Smooth muscle cell (in vitro differentiated cells): ENCODE measurements around the gene CXCR5. TPM values are rescaled to one million over a fixed set of nuclear protein-coding genes. Genes with fewer than 3 reads are reported as not detected.

ENCODE experiments used
- DNase-seq: peaks from one replicate; lab custom pipeline; 2025; ENCODE audit not compliant: unreplicated experiment; lab: John Stamatoyannopoulos, UW
- H2AFZ ChIP-seq: fragments of 200-600 bp; sonication (generic); 2 replicates; pipeline ENCODE4 v1.6.0; 2016; ENCODE audit warnings: antibody characterized with exemption, low read depth, mild to moderate bottlenecking
- H3F3A ChIP-seq: fragments of 200-600 bp; sonication (generic); 2 replicates; pipeline ENCODE4 v1.6.0; 2017; ENCODE audit warnings: antibody characterized with exemption, low read depth
- H3K27ac ChIP-seq: fragments of 200-600 bp; sonication (generic); 2 replicates; pipeline ENCODE4 v1.5.1; 2016; ENCODE audit warnings: low read depth, mild to moderate bottlenecking
- H3K27me3 ChIP-seq: fragments of 200-600 bp; sonication (generic); 2 replicates; pipeline ENCODE4 v1.6.1; 2016; ENCODE audit warnings: low read depth, mild to moderate bottlenecking
- H3K36me3 ChIP-seq: fragments of 200-600 bp; sonication (generic); 2 replicates; pipeline ENCODE4 v1.5.1; 2016; ENCODE audit warnings: low read depth
- H3K4me1 ChIP-seq: fragments of 200-600 bp; sonication (generic); 2 replicates; pipeline ENCODE4 v1.5.1; 2016; ENCODE audit warnings: low read depth
- H3K4me2 ChIP-seq: fragments of 200-600 bp; sonication (generic); 2 replicates; pipeline ENCODE4 v1.6.0; 2016; ENCODE audit warnings: mild to moderate bottlenecking
- H3K4me3 ChIP-seq: fragments of 200-600 bp; sonication (generic); 2 replicates; pipeline ENCODE4 v1.5.1; 2016; ENCODE audit warnings: mild to moderate bottlenecking
- H3K79me2 ChIP-seq: fragments of 200-600 bp; sonication (generic); 2 replicates; pipeline ENCODE4 v1.6.0; 2016; ENCODE audit warnings: low read depth, mild to moderate bottlenecking
- H3K9ac ChIP-seq: fragments of 200-600 bp; sonication (generic); 2 replicates; pipeline ENCODE4 v1.6.0; 2016; ENCODE audit warnings: low read depth
- H3K9me3 ChIP-seq: fragments of 200-600 bp; sonication (generic); replicated peaks from 2 replicates; pipeline ENCODE4 v1.5.1; 2016; ENCODE audit warnings: low read depth
- H4K20me1 ChIP-seq: fragments of 200-600 bp; sonication (generic); 2 replicates; pipeline ENCODE4 v1.6.0; 2016; ENCODE audit warnings: low read depth
- CTCF ChIP-seq: fragments of 200-600 bp; sonication (generic); IDR thresholded peaks from 2 replicates; pipeline ENCODE4 v1.5.1; 2017; ENCODE audit warnings: borderline replicate concordance, mild to moderate bottlenecking, antibody characterized with exemption; ENCODE audit not compliant: insufficient read depth, poor library complexity, severe bottlenecking
- WGBS: methylation state at CpG from one replicate; pipeline ENCODE4 v1.1.7; 2016; ENCODE audit warnings: low lambda C conversion rate; 5-methylcytosine and 5-hydroxymethylcytosine counted together
- polyA plus RNA-seq: library from polyadenylated mRNA; unstranded; fragments of >200 nt; fragmentation: Nextera tagmentation; extraction: Ambion mirVana; gene quantifications from 2 replicates; pipeline ENCODE4 v1.2.1, GENCODE V29; 2016
- total RNA-seq: library from RNA; depleted of rRNA; stranded (reverse); fragments of >200 nt; gene quantifications from 2 replicates; pipeline ENCODE4 v1.2.3, GENCODE V29; 2014

The CXCR5 gene
- total and polyA plus RNA-seq, 2 experiments from 2014 or later, result not detected

- DNase-seq, result no peak
- Histone ChIP-seq H4K20me1 (no peaks in the 10 kb centered on the region), H3K79me2 (peaks cover 49% of the 10 kb centered on the region), H2AFZ (no peak overlapping the region), H3K9me3 (no peaks in the 10 kb centered on the region), H3K27me3 (no peaks in the 10 kb centered on the region), H3K4me3 (no peak overlapping the region), H3K36me3 (no peaks in the 10 kb centered on the region), H3K4me2 (peak overlapping the region; percentile 79), H3K27ac (peak overlapping the region; percentile 100), H3F3A (peaks cover 49% of the 10 kb centered on the region), H3K9ac (peak overlapping the region; percentile 17), H3K4me1 (peaks cover 87% of the 10 kb centered on the region)
- no peak for TF ChIP-seq CTCF
- whole genome bisulfite sequencing, result 51% methylated on average over 15 of the region's 15 CpGs
Measured at GRCh38 chr11:118914178-118914918, 30.7 kb downstream of the CXCR5 start.

DNA sequence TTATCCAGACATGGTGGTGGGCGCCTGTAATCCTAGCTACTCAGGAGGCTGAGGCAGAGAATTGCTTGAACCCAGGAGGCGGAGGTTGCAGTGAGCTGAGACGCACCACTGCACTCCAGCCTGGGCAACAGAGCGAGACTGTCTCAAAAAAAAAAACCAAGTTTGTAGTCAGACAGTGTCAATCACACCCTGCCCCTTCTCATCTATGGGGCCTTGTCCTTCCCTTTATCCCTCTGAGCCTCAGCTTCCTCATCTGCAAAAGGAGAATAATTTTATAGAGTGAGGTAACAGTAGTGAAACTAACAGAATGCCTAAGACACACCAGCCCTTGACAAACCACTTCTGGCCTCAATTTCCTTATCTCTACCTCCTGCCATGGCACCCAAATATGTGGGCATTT is 31.3 kb downstream of the CXCR5 start:
- Histone ChIP-seq H3K4me1 (peaks cover 87% of the 10 kb centered on the region), H3K27me3 (no peaks in the 10 kb centered on the region), H3K4me2 (peak overlapping the region; percentile 91), H3K27ac (peak overlapping the region; percentile 100), H3F3A (peaks cover 49% of the 10 kb centered on the region), H3K36me3 (no peaks in the 10 kb centered on the region), H3K9ac (peak overlapping the region; percentile 97), H2AFZ (no peak overlapping the region), H3K4me3 (no peak overlapping the region), H4K20me1 (peaks cover under 1% of the 10 kb centered on the region), H3K79me2 (peaks cover 49% of the 10 kb centered on the region), H3K9me3 (no peaks in the 10 kb centered on the region)
- DNase-seq, result no peak
- TF ChIP-seq CTCF, result no peak
- WGBS, result 72% methylated on average over 4 of the region's 4 CpGs

DNA sequence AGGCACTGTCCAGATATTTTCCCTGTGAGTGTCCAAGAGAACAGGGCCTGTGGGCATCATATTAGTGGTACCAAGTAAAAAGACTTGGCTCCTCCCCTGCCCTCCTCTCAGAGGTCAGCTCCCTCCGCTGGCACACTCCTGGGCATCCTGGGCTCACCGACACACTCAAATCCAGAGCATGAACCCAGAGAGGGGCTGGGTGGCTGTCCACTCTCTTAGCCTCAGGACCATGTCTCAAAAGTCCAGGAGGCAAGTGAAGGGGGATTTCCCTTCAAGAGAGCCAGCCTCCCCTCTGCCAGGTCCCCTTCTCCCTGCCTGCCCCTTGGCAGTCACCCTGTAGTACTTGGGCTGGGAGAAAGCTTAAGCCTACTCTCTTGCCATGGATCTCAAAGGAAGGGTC is 31.7 kb downstream of the CXCR5 start:
- H3K4me3 ChIP-seq, result no peak overlapping the region
- H3K27me3 ChIP-seq, result no peaks in the 10 kb centered on the region
- H4K20me1 ChIP-seq, result peaks cover 4% of the 10 kb centered on the region
- TF ChIP-seq CTCF, result no peak
- peak overlapping the region; percentile 91 for H3K4me2 ChIP-seq
- H3F3A ChIP-seq, result peaks cover 50% of the 10 kb centered on the region
- H3K9me3 ChIP-seq, result no peaks in the 10 kb centered on the region
- no peaks in the 10 kb centered on the region for H3K36me3 ChIP-seq
- no peak for DNase-seq
- peak overlapping the region; percentile 100 for H3K27ac ChIP-seq
- WGBS, result 96% methylated on average over 2 of the region's 2 CpGs
- peaks cover 49% of the 10 kb centered on the region for H3K79me2 ChIP-seq
- peak overlapping the region; percentile 97 for H3K9ac ChIP-seq
- H3K4me1 ChIP-seq, result peaks cover 88% of the 10 kb centered on the region
- no peak overlapping the region for H2AFZ ChIP-seq
